Measurements from ENCODE around the gene MCF2L2. TPM values are rescaled to one million over a fixed set of nuclear protein-coding genes. Genes with fewer than 3 reads are reported as not detected.

Gene MCF2L2
- total RNA-seq, 1 donor from 2014 or later: 2.0 TPM

DNA sequence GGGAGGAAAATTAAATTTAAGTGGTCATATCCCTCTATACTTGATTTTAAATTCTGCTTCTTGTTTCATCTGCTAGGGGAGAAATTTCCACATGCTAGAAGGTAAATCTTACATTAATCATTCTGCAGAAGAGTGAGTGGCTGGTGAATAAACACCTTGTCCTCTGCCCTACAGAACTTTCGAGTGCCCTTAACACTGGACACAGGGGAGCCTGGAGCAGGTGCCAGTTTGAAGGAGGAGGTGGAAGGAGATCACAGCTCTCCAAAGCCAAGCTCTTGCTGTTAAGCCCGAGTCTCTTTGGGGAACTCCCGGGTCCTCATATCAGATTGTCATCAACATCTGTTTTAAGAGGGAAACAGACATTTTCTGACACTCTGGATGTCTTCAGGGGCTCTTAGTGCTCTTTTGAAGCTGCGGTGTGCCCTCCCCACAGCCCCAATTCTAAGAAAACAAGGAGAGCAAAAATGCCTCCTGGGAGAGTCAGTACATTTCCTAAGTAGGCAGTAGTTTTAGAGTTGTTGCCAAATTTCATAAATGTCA lies 297.2 kb downstream of the MCF2L2 start:
- Histone ChIP-seq H3K27ac (no peak overlapping the region), H3K27me3 (no peaks in the 10 kb centered on the region), H3K4me1 (no peaks in the 10 kb centered on the region), H3K4me3 (no peak overlapping the region), H3K36me3 (no peaks in the 10 kb centered on the region), H3K9me3 (no peaks in the 10 kb centered on the region)
- DNase-seq (ENCODE audit: extremely low spot score in 2 of 2): no peak
- intact Hi-C loops (cut with DNase I): no loop called here
- TF ChIP-seq POLR2A (IDR thresholded peaks at IDR 0.05): no peak
- TF ChIP-seq POLR2AphosphoS5 (IDR thresholded peaks at IDR 0.05; ENCODE audit: insufficient read depth in 1 of 2, low read depth in 1 of 2): no peak
- TF ChIP-seq, protein P1, sequence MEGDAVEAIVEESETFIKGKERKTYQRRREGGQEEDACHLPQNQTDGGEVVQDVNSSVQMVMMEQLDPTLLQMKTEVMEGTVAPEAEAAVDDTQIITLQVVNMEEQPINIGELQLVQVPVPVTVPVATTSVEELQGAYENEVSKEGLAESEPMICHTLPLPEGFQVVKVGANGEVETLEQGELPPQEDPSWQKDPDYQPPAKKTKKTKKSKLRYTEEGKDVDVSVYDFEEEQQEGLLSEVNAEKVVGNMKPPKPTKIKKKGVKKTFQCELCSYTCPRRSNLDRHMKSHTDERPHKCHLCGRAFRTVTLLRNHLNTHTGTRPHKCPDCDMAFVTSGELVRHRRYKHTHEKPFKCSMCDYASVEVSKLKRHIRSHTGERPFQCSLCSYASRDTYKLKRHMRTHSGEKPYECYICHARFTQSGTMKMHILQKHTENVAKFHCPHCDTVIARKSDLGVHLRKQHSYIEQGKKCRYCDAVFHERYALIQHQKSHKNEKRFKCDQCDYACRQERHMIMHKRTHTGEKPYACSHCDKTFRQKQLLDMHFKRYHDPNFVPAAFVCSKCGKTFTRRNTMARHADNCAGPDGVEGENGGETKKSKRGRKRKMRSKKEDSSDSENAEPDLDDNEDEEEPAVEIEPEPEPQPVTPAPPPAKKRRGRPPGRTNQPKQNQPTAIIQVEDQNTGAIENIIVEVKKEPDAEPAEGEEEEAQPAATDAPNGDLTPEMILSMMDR (IDR thresholded peaks at IDR 0.05): no peak

DNA sequence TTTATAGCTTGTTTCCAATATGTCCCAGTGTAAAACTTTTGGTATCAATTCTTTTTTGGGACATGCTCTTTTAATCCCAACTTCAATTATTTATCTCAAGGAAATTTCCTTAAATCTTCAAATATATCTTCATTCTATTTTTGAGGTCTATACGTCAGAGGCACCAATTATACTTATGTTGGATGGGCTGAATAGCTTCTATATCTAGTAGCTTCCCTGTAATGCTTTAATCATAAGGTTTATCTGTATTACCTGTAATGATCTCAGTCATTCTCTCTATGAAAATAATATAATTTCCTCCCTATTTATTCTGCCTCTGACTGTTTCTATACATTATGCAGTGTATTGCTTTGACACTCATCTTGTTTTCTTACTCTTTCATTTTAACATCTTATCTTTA lies 299.2 kb downstream of the MCF2L2 start:
- TF ChIP-seq POLR2A (IDR thresholded peaks at IDR 0.05): no peak
- TF ChIP-seq, protein P1 (IDR thresholded peaks at IDR 0.05): no peak
- no peak for TF ChIP-seq POLR2AphosphoS5 (IDR thresholded peaks at IDR 0.05; ENCODE audit: insufficient read depth in 1 of 2, low read depth in 1 of 2)
- Histone ChIP-seq H3K9me3 (no peaks in the 10 kb centered on the region), H3K4me3 (no peak overlapping the region), H3K4me1 (no peaks in the 10 kb centered on the region), H3K36me3 (no peaks in the 10 kb centered on the region), H3K27ac (no peak overlapping the region), H3K27me3 (no peaks in the 10 kb centered on the region)
- no peak for DNase-seq (ENCODE audit: extremely low spot score in 2 of 2)
- intact Hi-C loops (cut with DNase I): no loop called here

DNA sequence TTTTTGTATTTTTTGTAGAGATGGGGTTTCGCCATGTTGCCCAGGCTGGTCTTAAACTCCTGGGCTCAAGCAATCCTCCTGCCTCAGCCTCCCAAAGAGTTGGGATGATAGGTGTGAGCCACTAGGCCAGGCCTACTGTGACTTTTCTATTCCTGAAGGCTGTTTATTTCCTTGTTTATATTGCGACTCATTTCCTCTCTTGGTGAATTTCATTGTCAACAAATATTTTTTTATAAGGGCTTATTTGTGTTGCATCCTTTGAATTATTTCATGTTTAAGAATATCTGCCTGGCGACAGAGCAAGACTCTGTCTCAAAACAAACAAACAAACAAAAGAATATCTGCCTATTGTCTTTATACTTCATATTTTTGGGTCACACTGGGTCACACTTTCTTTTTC lies 299.7 kb downstream of the MCF2L2 start:
- DNase-seq (ENCODE audit: extremely low spot score in 2 of 2): no peak
- intact Hi-C loops (cut with DNase I): no loop called here
- no peaks in the 10 kb centered on the region for H3K36me3 ChIP-seq
- H3K9me3 ChIP-seq: no peaks in the 10 kb centered on the region
- H3K27ac ChIP-seq: no peak overlapping the region
- H3K4me3 ChIP-seq: no peak overlapping the region
- TF ChIP-seq, protein P1 (IDR thresholded peaks at IDR 0.05): no peak
- TF ChIP-seq POLR2AphosphoS5 (IDR thresholded peaks at IDR 0.05; ENCODE audit: insufficient read depth in 1 of 2, low read depth in 1 of 2) (no peak), POLR2A (IDR thresholded peaks at IDR 0.05) (no peak)
- H3K4me1 ChIP-seq: no peaks in the 10 kb centered on the region
- no peaks in the 10 kb centered on the region for H3K27me3 ChIP-seq

Small RNA genes lying within 50 kb of the gene (small RNA-seq; reads per million reads assigned to genes)
- gene RF00092: not detected
- gene RF00394: not detected
- gene RF01241: not detected
- not detected for gene RNA5SP151
- 3.4 reads per million, percentile 78 among the genes with 10 or more reads in this experiment for gene SNORA63D

Other genes with a start within 250 kb of the MCF2L2 start
- 20.4 TPM for gene B3GNT5, start 175.4 kb downstream of the MCF2L2 start, total RNA-seq
- gene KLHL6, start 127.1 kb upstream of the MCF2L2 start, total RNA-seq: 1.7 TPM
- gene KLHL24, start 207.0 kb upstream of the MCF2L2 start, total RNA-seq: 53.5 TPM

Measured in vagina (tissue), 2 donors.